ENCODE measurements around the gene FOSL2. TPM values are rescaled to one million over a fixed set of nuclear protein-coding genes. Genes with fewer than 3 reads are reported as not detected.

The FOSL2 gene
- total and polyA plus RNA-seq, 4 donors: 20.0 to 260 (median 109) TPM

GRCh38 chr2:28360058-28360717 lies 32.5 kb upstream of the FOSL2 start:
- Histone ChIP-seq H3K9me3 (ENCODE audit: control insufficient read depth, low read length) (no peaks in the 10 kb centered on the region), H3K4me3 (ENCODE audit: low read length in 2 of 2) (no peak overlapping the region), H3K36me3 (ENCODE audit: control insufficient read depth in 1 of 2, insufficient read depth in 2 of 2, low read length in 1 of 2) (no peaks in the 10 kb centered on the region), H3K27me3 (ENCODE audit: control insufficient read depth in 1 of 2, insufficient read depth in 2 of 2, low read length in 1 of 2) (no peaks in the 10 kb centered on the region), H3K27ac (ENCODE audit: low read depth in 1 of 2, low read length in 2 of 2) (no peak overlapping the region), H3K4me1 (ENCODE audit: control insufficient read depth in 1 of 2, insufficient read depth in 2 of 2, low read length in 2 of 2) (no peaks in the 10 kb centered on the region)
- intact Hi-C loops (cut with DNase I): no loop called here
- ATAC-seq (ENCODE audit: low FRiP score) (no peak), DNase-seq (no peak)
- WGBS, 2 donors: 93 to 95% methylated on average over 16 of the region's 16 CpGs

- no peak overlapping the region for H3K27ac ChIP-seq (ENCODE audit: low read depth in 1 of 2, low read length in 2 of 2)
- intact Hi-C loops (cut with DNase I): no loop called here
- H3K27me3 ChIP-seq (ENCODE audit: control insufficient read depth in 1 of 2, insufficient read depth in 2 of 2, low read length in 1 of 2): no peaks in the 10 kb centered on the region
- H3K4me1 ChIP-seq (ENCODE audit: control insufficient read depth in 1 of 2, insufficient read depth in 2 of 2, low read length in 2 of 2): no peaks in the 10 kb centered on the region
- WGBS, 2 donors: 90 to 95% methylated on average over 12 of the region's 12 CpGs
- DNase-seq: peak in 1 of 2 donors; percentile 65
- H3K36me3 ChIP-seq (ENCODE audit: control insufficient read depth in 1 of 2, insufficient read depth in 2 of 2, low read length in 1 of 2): no peaks in the 10 kb centered on the region
- no peak for ATAC-seq (ENCODE audit: low FRiP score)
- H3K9me3 ChIP-seq (ENCODE audit: control insufficient read depth, low read length): no peaks in the 10 kb centered on the region
- no peak overlapping the region for H3K4me3 ChIP-seq (ENCODE audit: low read length in 2 of 2)
These were observed 31.9 kb upstream of the FOSL2 start for GRCh38 chr2:28360718-28361293.

- DNase-seq: no peak
- intact Hi-C loops (cut with DNase I): no loop called here
- Histone ChIP-seq H3K36me3 (ENCODE audit: control insufficient read depth in 1 of 2, insufficient read depth in 2 of 2, low read length in 1 of 2) (no peaks in the 10 kb centered on the region), H3K27me3 (ENCODE audit: control insufficient read depth in 1 of 2, insufficient read depth in 2 of 2, low read length in 1 of 2) (no peaks in the 10 kb centered on the region), H3K27ac (ENCODE audit: low read depth in 1 of 2, low read length in 2 of 2) (no peak overlapping the region), H3K9me3 (ENCODE audit: control insufficient read depth, low read length) (no peaks in the 10 kb centered on the region), H3K4me1 (ENCODE audit: control insufficient read depth in 1 of 2, insufficient read depth in 2 of 2, low read length in 2 of 2) (no peaks in the 10 kb centered on the region), H3K4me3 (ENCODE audit: low read length in 2 of 2) (no peak overlapping the region)
- no peak for ATAC-seq (ENCODE audit: low FRiP score)
- WGBS, 2 donors: 79 to 82% methylated on average over 12 of the region's 12 CpGs
These were observed 30.5 kb upstream of the FOSL2 start for GRCh38 chr2:28361991-28362710.

DNA sequence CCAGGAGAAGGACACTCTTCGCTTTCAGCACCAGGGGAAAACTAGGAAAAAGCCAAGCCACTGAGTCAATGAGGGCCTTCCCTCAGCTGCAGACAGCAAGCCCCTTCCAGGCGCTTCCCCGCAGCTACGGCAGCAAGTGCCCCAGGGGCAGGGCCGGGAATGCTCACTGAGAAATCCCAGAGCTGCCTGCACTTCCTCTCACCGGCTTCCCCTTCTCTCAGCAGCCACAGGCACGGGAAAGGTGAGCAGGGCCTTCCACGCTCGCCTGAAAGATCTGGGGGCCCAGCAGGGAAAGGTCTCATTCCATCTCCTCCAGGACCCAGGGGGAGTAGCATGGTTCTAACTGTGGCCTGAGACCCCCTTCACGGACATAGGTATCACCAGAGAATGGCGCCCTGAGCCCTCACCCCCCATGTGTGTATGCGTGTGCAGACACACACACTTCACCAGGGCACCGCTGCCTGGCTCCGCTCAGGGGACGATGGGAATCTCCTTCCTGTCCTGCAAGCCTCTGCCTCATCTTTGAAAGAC lies 29.6 kb upstream of the FOSL2 start:
- 94 to 95% methylated on average over 15 of the region's 15 CpGs for WGBS, 2 donors
- Histone ChIP-seq H3K27me3 (ENCODE audit: control insufficient read depth in 1 of 2, insufficient read depth in 2 of 2, low read length in 1 of 2) (no peaks in the 10 kb centered on the region), H3K9me3 (ENCODE audit: control insufficient read depth, low read length) (no peaks in the 10 kb centered on the region), H3K36me3 (ENCODE audit: control insufficient read depth in 1 of 2, insufficient read depth in 2 of 2, low read length in 1 of 2) (no peaks in the 10 kb centered on the region), H3K4me1 (ENCODE audit: control insufficient read depth in 1 of 2, insufficient read depth in 2 of 2, low read length in 2 of 2) (no peaks in the 10 kb centered on the region), H3K27ac (ENCODE audit: low read depth in 1 of 2, low read length in 2 of 2) (no peak overlapping the region), H3K4me3 (ENCODE audit: low read length in 2 of 2) (no peak overlapping the region)
- DNase-seq: peak in 1 of 2 donors; percentile 42
- intact Hi-C loops (cut with DNase I): no loop called here
- no peak for ATAC-seq (ENCODE audit: low FRiP score)

DNA sequence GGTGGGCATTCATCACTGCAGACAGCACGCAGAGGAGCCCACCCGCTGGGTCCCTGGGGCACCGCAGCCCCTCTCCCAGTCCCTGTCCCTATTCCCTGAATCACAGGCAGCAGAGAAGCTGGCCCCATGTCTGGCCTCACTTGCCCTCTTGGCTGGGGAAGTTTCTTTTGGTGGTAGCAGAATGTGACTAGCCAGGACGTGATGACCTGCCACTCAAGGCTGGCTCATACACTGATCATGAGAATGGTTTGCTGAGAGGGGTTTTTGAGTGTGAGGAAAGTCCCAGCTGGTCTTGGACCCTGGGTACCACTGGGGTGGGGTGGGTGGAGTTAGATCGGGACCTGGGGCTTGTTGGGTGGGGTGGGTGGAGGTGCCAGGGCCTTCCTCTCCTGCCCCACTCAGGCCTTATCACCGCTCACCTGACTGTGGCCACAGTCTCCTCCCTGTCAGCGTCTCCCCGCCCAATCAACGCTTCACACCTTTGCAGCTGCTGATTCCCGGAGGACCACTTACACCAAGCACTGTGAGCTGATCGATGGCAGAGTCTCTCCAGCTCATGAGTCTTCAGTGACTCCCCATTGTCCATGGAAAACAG lies 28.9 kb upstream of the FOSL2 start:
- intact Hi-C loops (cut with DNase I): no loop called here
- Histone ChIP-seq H3K4me3 (ENCODE audit: low read length in 2 of 2) (no peak overlapping the region), H3K36me3 (ENCODE audit: control insufficient read depth in 1 of 2, insufficient read depth in 2 of 2, low read length in 1 of 2) (no peaks in the 10 kb centered on the region), H3K27ac (ENCODE audit: low read depth in 1 of 2, low read length in 2 of 2) (no peak overlapping the region), H3K27me3 (ENCODE audit: control insufficient read depth in 1 of 2, insufficient read depth in 2 of 2, low read length in 1 of 2) (no peaks in the 10 kb centered on the region), H3K9me3 (ENCODE audit: control insufficient read depth, low read length) (no peaks in the 10 kb centered on the region), H3K4me1 (ENCODE audit: control insufficient read depth in 1 of 2, insufficient read depth in 2 of 2, low read length in 2 of 2) (no peaks in the 10 kb centered on the region)
- 93 to 95% methylated on average over 11 of the region's 11 CpGs for WGBS, 2 donors
- ATAC-seq (ENCODE audit: low FRiP score) (no peak), DNase-seq (peak in 1 of 2 donors; percentile 21)

GRCh38 chr2:28364610-28365009 lies 28.0 kb upstream of the FOSL2 start:
- no peak for ATAC-seq (ENCODE audit: low FRiP score)
- Histone ChIP-seq H3K4me3 (ENCODE audit: low read length in 2 of 2) (no peak overlapping the region), H3K27me3 (ENCODE audit: control insufficient read depth in 1 of 2, insufficient read depth in 2 of 2, low read length in 1 of 2) (no peaks in the 10 kb centered on the region), H3K36me3 (ENCODE audit: control insufficient read depth in 1 of 2, insufficient read depth in 2 of 2, low read length in 1 of 2) (no peaks in the 10 kb centered on the region), H3K9me3 (ENCODE audit: control insufficient read depth, low read length) (no peaks in the 10 kb centered on the region), H3K27ac (ENCODE audit: low read depth in 1 of 2, low read length in 2 of 2) (no peak overlapping the region), H3K4me1 (ENCODE audit: control insufficient read depth in 1 of 2, insufficient read depth in 2 of 2, low read length in 2 of 2) (no peaks in the 10 kb centered on the region)
- intact Hi-C loops (cut with DNase I): no loop called here
- peak in 1 of 2 donors; percentile 13 for DNase-seq
- WGBS, 2 donors: 91 to 92% methylated on average over 3 of the region's 3 CpGs

DNA sequence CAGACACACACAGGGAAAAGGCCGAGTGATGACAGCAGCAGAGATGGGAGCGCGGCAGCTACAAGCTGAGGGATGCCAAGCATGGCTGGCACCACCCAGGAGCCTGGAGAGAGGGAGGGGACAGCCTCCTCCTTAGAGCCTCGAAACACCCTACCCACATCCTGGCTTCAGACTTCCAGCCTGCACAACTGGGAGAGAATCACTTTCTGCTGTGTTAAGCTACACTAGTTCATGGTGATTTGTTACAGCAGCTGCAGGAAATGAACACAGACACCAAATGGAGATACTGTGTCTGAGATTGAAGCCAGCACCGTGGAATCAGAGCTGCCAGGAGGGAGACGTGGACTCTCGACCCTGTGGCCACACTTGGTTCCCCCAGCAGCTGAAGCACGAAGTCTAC lies 27.5 kb upstream of the FOSL2 start:
- no peak overlapping the region for H3K27ac ChIP-seq (ENCODE audit: low read depth in 1 of 2, low read length in 2 of 2)
- intact Hi-C loops (cut with DNase I): no loop called here
- no peaks in the 10 kb centered on the region for H3K36me3 ChIP-seq (ENCODE audit: control insufficient read depth in 1 of 2, insufficient read depth in 2 of 2, low read length in 1 of 2)
- 88 to 93% methylated on average over 8 of the region's 8 CpGs for WGBS, 2 donors
- no peaks in the 10 kb centered on the region for H3K9me3 ChIP-seq (ENCODE audit: control insufficient read depth, low read length)
- H3K27me3 ChIP-seq (ENCODE audit: control insufficient read depth in 1 of 2, insufficient read depth in 2 of 2, low read length in 1 of 2): no peaks in the 10 kb centered on the region
- no peak for ATAC-seq (ENCODE audit: low FRiP score)
- H3K4me3 ChIP-seq (ENCODE audit: low read length in 2 of 2): no peak overlapping the region
- DNase-seq: peak in 1 of 2 donors; percentile 24
- H3K4me1 ChIP-seq (ENCODE audit: control insufficient read depth in 1 of 2, insufficient read depth in 2 of 2, low read length in 2 of 2): no peaks in the 10 kb centered on the region

DNA sequence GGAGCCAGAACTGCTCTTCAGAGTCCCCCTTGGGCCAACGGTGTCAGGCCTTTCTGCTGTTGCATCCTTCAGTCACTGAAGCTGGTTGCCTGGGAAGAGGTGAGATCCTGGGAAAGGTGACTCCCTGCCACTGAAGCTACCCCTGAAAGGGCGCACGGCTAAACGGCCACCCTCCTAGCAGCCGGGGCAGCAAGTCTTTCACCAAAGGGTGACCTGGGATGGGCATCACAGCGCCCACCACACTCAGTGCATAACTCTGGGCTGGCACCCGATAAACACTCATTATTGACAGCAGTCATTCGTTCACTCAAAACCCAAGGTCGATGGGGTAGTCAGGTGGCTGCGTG lies 26.5 kb upstream of the FOSL2 start:
- H3K9me3 ChIP-seq (ENCODE audit: control insufficient read depth, low read length): no peaks in the 10 kb centered on the region
- whole genome bisulfite sequencing, 2 donors: 92 to 94% methylated on average over 10 of the region's 10 CpGs
- intact Hi-C loops (cut with DNase I): no loop called here
- ATAC-seq (ENCODE audit: low FRiP score): no peak
- H3K36me3 ChIP-seq (ENCODE audit: control insufficient read depth in 1 of 2, insufficient read depth in 2 of 2, low read length in 1 of 2): no peaks in the 10 kb centered on the region
- H3K4me1 ChIP-seq (ENCODE audit: control insufficient read depth in 1 of 2, insufficient read depth in 2 of 2, low read length in 2 of 2): no peaks in the 10 kb centered on the region
- peak in 1 of 2 donors; percentile 38 for DNase-seq
- H3K4me3 ChIP-seq (ENCODE audit: low read length in 2 of 2): no peak overlapping the region
- no peaks in the 10 kb centered on the region for H3K27me3 ChIP-seq (ENCODE audit: control insufficient read depth in 1 of 2, insufficient read depth in 2 of 2, low read length in 1 of 2)
- H3K27ac ChIP-seq (ENCODE audit: low read depth in 1 of 2, low read length in 2 of 2): no peak overlapping the region

Measured in aorta (tissue), 5 donors.